GM23248 (cell line): ENCODE data around the gene MCIDAS. TPM values are rescaled to one million over a fixed set of nuclear protein-coding genes. Genes with fewer than 3 reads are reported as not detected.
A peak's percentile ranks its signal among the peaks of the same experiment; 100 is the strongest.

Experiments
- DNase-seq: peaks from one replicate; pipeline ENCODE4 v3.0.0-alpha.2; 2015
- H2AFZ ChIP-seq: fragments of 200-600 bp; sonication (generic); 2 replicates; pipeline ENCODE4 v1.6.1; 2016; ENCODE audit warnings: antibody characterized with exemption
- H3F3A ChIP-seq: fragments of 200-600 bp; sonication (generic); 2 replicates; pipeline ENCODE4 v1.6.1; 2016; ENCODE audit warnings: mild to moderate bottlenecking, antibody characterized with exemption, mixed run types; ENCODE audit not compliant: insufficient read depth
- H3K27ac ChIP-seq: fragments of 200-600 bp; sonication (generic); 2 replicates; pipeline ENCODE4 v1.5.1; 2016; ENCODE audit warnings: mild to moderate bottlenecking
- H3K27me3 ChIP-seq: fragments of 200-600 bp; sonication (generic); replicated peaks from 2 replicates; pipeline ENCODE4 v1.6.1; 2016; ENCODE audit warnings: mild to moderate bottlenecking; ENCODE audit not compliant: insufficient read depth
- H3K36me3 ChIP-seq: fragments of 200-600 bp; sonication (generic); 2 replicates; pipeline ENCODE4 v1.6.1; 2016; ENCODE audit warnings: low read depth, mild to moderate bottlenecking
- H3K4me1 ChIP-seq: fragments of 200-600 bp; sonication (generic); 2 replicates; pipeline ENCODE4 v1.6.1; 2016; ENCODE audit warnings: mild to moderate bottlenecking; ENCODE audit not compliant: insufficient read depth
- H3K4me2 ChIP-seq: fragments of 200-600 bp; sonication (generic); one replicate; pipeline ENCODE4 v1.6.1; 2016; ENCODE audit warnings: mild to moderate bottlenecking; ENCODE audit not compliant: unreplicated experiment
- H3K4me3 ChIP-seq: fragments of 200-600 bp; sonication (generic); 2 replicates; pipeline ENCODE4 v1.5.1; 2016; ENCODE audit warnings: mild to moderate bottlenecking
- H3K79me2 ChIP-seq: fragments of 200-600 bp; sonication (generic); 2 replicates; pipeline ENCODE4 v1.6.1; 2016; ENCODE audit warnings: mild to moderate bottlenecking; ENCODE audit not compliant: insufficient read depth
- H3K9ac ChIP-seq: fragments of 200-600 bp; sonication (generic); 2 replicates; pipeline ENCODE4 v1.6.1; 2016; ENCODE audit warnings: mild to moderate bottlenecking
- H3K9me2 ChIP-seq: fragments of 200-600 bp; sonication (generic); 2 replicates; pipeline ENCODE4 v1.6.1; 2016; ENCODE audit warnings: mixed run types, mild to moderate bottlenecking, moderate library complexity; ENCODE audit not compliant: insufficient read depth
- H3K9me3 ChIP-seq: fragments of 200-600 bp; sonication (generic); one replicate; pipeline ENCODE4 v1.6.1; 2017; ENCODE audit warnings: low read depth
- H4K20me1 ChIP-seq: fragments of 200-600 bp; sonication (generic); 2 replicates; pipeline ENCODE4 v1.6.0; 2016; ENCODE audit not compliant: insufficient read depth
- EZH2 ChIP-seq: fragments of 200-600 bp; sonication (generic); IDR thresholded peaks from 2 replicates; pipeline ENCODE4 v1.6.1; 2018; ENCODE audit warnings: antibody characterized with exemption, mild to moderate bottlenecking; ENCODE audit not compliant: insufficient read depth, poor library complexity, severe bottlenecking
- EZH2phosphoT487 ChIP-seq: fragments of 200-600 bp; sonication (generic); IDR thresholded peaks from 2 replicates; pipeline ENCODE4 v1.6.1; 2018; ENCODE audit warnings: antibody characterized with exemption, moderate library complexity, mild to moderate bottlenecking, low read depth; ENCODE audit not compliant: insufficient read depth
- WGBS, 2 experiments: methylation state at CpG; one replicate each; pipeline ENCODE4 v1.1.6; 2015 to 2017; ENCODE audit warnings: low lambda C conversion rate in 2 of 2, low coverage in 1 of 2; ENCODE audit errors: missing lambda C conversion rate in 2 of 2; 5-methylcytosine and 5-hydroxymethylcytosine counted together
- in situ Hi-C: fragments of 300-500 bp; cut with MboI; formaldehyde crosslinking; loops from 2 replicates; pipeline ENCODE4 v1.15.0; 2020
- polyA plus RNA-seq: library from polyadenylated mRNA; unstranded; fragments of >200 nt; fragmentation: Nextera tagmentation; extraction: Ambion mirVana; gene quantifications from 2 replicates; pipeline ENCODE4 v1.2.1, GENCODE V29; 2016
- total RNA-seq: library from RNA; depleted of rRNA; stranded (reverse); fragments of >200 nt; shearing (Covaris generic); gene quantifications from 2 replicates; pipeline ENCODE4 v1.2.3, GENCODE V29; 2014

The MCIDAS gene
- total and polyA plus RNA-seq, 2 experiments from 2014 or later: not detected

DNA sequence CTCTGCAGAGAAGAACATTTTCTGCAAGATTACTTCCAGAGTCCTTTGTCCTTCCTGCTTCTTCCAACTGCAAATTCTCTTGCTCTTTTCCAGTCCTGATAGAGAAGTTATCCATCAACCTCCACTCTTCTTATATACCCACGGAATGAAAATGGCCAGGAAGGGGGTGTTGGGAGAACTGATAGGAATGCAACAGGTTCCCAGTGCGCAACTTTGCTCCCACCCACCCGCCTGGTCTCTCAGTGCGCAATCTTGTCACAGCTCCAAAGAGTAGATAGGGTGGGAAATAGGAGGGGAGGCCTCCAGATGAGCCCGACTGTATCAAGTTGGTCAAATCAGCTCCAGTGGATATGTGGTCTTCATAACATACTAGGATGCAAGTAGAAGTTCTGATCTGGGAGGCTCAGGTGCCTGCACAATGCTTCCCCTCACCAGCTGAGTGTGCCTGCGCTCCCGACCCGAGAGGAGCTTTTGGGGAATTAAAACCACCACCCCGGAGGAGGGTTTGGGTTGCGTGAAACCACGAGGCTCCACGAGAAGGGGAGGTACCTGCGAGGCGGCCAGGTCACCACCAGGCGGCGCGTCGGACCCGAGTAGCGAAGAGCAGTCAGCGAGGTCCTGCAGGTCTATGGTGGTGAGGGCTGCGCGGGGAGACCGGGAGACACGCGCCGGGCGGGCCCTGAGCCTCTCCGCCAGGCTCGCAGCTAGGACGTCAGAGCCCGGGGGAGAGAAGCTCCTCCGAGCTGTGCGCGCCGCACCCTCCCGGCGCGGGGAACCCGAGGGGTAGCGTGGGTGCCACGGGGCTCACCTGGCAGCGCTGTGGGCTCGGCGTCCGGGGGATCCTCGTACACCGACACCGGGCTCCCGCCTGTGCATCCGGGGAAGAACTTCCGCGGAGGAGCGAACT, 835 bp downstream of the MCIDAS start:
- H3K27me3 ChIP-seq: peaks cover 96% of the 10 kb centered on the region
- peak; percentile 67 for DNase-seq
- in situ Hi-C loops: no loop called here
- H3K9me3 ChIP-seq: no peaks in the 10 kb centered on the region
- 12 to 13% methylated on average over 46 to 47 of the region's 54 CpGs for WGBS, 2 experiments
- H3K27ac ChIP-seq: no peak overlapping the region
- peak overlapping the region; percentile 79 for H3K4me2 ChIP-seq
- H3K4me3 ChIP-seq: peak overlapping the region; percentile 67
- no peaks in the 10 kb centered on the region for H3K9me2 ChIP-seq
- H3K36me3 ChIP-seq: no peaks in the 10 kb centered on the region
- H2AFZ ChIP-seq: peak overlapping the region; percentile 77
- TF ChIP-seq EZH2phosphoT487: no peak
- H3K79me2 ChIP-seq: no peaks in the 10 kb centered on the region
- H3F3A ChIP-seq: no peaks in the 10 kb centered on the region; the same call in 1 of the 2 replicates
- H4K20me1 ChIP-seq: no peaks in the 10 kb centered on the region
- H3K4me1 ChIP-seq: no peaks in the 10 kb centered on the region
- H3K9ac ChIP-seq: no peak overlapping the region

DNA sequence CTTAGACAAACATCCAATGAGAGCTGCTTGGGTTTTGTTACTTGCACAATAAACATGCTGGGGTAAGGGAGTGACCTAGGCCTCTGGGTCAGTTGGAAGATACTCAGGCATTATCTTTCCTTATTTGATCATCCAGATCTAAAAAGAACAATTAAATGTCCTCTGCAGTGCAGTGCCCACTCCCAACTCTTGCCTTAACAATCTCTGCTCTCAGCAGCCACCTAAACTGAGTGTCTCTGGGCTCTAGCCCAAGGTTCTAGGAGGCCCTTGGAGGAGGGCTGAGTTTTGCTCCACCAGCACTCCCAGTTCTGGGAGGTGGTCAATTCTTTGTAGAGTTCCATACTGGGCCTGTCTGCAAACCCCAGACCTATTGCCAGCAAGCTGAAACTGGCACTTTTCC, 1.8 kb downstream of the MCIDAS start:
- no peak for DNase-seq
- H3K27ac ChIP-seq: no peak overlapping the region
- H4K20me1 ChIP-seq: no peaks in the 10 kb centered on the region
- no peaks in the 10 kb centered on the region for H3K4me1 ChIP-seq
- no peaks in the 10 kb centered on the region for H3K9me3 ChIP-seq
- no peak overlapping the region for H3K4me3 ChIP-seq
- H3K27me3 ChIP-seq: peaks cover 96% of the 10 kb centered on the region
- no peaks in the 10 kb centered on the region for H3K9me2 ChIP-seq
- no peak overlapping the region for H3K9ac ChIP-seq
- H3K36me3 ChIP-seq: no peaks in the 10 kb centered on the region
- TF ChIP-seq EZH2 (no peak), EZH2phosphoT487 (no peak)
- no peak overlapping the region for H2AFZ ChIP-seq
- H3K4me2 ChIP-seq: no peak overlapping the region
- no peaks in the 10 kb centered on the region; the same call in 1 of the 2 replicates for H3F3A ChIP-seq
- in situ Hi-C loops: no loop called here
- no peaks in the 10 kb centered on the region for H3K79me2 ChIP-seq

DNA sequence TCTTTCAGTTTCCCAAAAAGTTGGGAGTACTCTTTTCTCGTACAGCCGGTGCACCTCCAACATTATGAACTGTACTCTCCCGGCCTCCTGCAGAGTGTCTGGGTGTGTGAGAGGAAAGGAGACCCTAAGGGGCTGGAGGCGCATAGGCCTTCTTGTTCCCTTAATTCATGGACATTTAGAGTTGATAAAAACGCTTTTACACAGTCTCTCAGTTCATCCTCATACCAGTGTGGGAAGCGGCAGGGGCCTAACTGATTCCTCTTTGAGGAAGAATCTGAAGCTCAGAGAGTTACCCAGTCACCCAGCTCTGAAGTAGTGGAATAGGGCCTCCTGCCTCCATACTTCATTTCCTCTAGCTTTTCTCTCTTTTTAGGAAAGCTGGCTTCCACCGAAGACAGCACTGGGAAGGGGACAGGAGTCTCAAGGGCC, 3.3 kb downstream of the MCIDAS start:
- Histone ChIP-seq H3K27ac (no peak overlapping the region), H3F3A (no peaks in the 10 kb centered on the region; the same call in 1 of the 2 replicates), H3K36me3 (no peaks in the 10 kb centered on the region), H2AFZ (no peak overlapping the region), H3K27me3 (peaks cover 96% of the 10 kb centered on the region), H3K79me2 (no peaks in the 10 kb centered on the region), H3K4me2 (no peak overlapping the region), H4K20me1 (no peaks in the 10 kb centered on the region), H3K9ac (no peak overlapping the region), H3K4me3 (no peak overlapping the region), H3K9me2 (no peaks in the 10 kb centered on the region), H3K9me3 (no peaks in the 10 kb centered on the region), H3K4me1 (no peaks in the 10 kb centered on the region)
- 78 to 80% methylated on average over 7 of the region's 7 CpGs for WGBS, 2 experiments
- TF ChIP-seq EZH2 (no peak), EZH2phosphoT487 (no peak)
- in situ Hi-C loops: no loop called here
- DNase-seq: no peak

DNA sequence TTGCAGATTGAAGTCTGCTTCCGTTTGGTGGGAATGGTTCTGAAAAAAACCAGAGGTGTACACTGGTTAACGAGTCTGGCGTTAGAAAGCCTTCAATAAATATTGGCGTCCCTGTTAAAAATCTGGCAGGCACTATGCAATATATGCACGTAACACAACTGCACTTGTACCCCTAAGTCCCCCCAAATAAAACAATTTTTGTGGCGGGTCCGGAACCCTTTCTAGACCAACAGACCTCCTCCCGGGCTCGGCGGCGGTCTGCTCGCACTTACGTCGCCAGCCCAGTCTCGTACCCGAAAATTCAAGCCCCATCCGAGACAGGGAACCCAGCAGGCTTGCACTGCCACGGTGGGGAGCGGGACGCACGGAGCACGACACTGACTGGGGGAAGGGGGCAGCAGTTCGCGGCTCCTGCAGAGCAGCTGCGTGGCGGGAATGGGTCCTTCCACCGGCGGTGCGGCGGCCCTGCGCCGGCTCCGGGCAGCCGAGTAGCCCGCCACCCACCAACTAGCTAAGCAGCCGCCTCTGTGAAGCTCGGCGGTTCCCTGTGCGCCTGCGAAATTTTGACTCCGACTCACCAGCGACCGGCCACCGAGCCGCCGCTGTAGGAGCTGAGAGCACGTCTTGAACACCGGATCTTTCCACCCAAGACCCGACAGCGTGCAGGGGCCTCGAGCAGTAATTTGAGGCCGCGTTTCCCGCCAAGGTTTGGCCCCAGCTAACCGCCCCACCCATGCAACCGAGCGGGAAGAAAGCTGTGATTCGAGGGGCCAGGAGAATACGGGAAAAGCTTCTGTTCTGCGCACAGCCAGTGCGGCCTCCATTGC, 3.9 kb downstream of the MCIDAS start:
- Histone ChIP-seq H3K27ac (no peak overlapping the region), H4K20me1 (no peaks in the 10 kb centered on the region), H3K4me1 (no peaks in the 10 kb centered on the region), H3F3A (no peaks in the 10 kb centered on the region), H3K4me3 (no peak overlapping the region), H3K79me2 (no peaks in the 10 kb centered on the region), H3K9me3 (no peaks in the 10 kb centered on the region), H3K27me3 (peaks cover 89% of the 10 kb centered on the region), H3K9me2 (no peaks in the 10 kb centered on the region), H3K36me3 (no peaks in the 10 kb centered on the region), H3K9ac (no peak overlapping the region), H2AFZ (no peak overlapping the region), H3K4me2 (no peak overlapping the region)
- TF ChIP-seq EZH2: no peak
- TF ChIP-seq EZH2phosphoT487: no peak; the same call in 1 of the 2 replicates
- no peak for DNase-seq
- WGBS, 2 experiments: 43 to 47% methylated on average over 61 of the region's 61 CpGs
- in situ Hi-C loops: no loop called here
